Testis (tissue), 3 donors: ENCODE results near the gene POU4F1. TPM values are rescaled to one million over a fixed set of nuclear protein-coding genes. Genes with fewer than 3 reads are reported as not detected.

ENCODE experiments used
- DNase-seq: peaks from one replicate; pipeline ENCODE4 v3.0.0-alpha.2; 2019
- H3K27ac ChIP-seq, 2 donors: fragments of 200-600 bp; sonication (generic); one replicate each; pipeline ENCODE4 v1.5.1; 2019
- H3K27me3 ChIP-seq: fragments of 200-600 bp; sonication (generic); one replicate; pipeline ENCODE4 v1.5.1; 2019
- H3K36me3 ChIP-seq: fragments of 200-600 bp; sonication (generic); one replicate; pipeline ENCODE4 v1.5.1; 2017; ENCODE audit warnings: low read depth; ENCODE audit errors: missing control alignments
- H3K4me1 ChIP-seq: fragments of 200-600 bp; sonication (generic); one replicate; pipeline ENCODE4 v1.5.1; 2019
- H3K4me3 ChIP-seq, 2 donors: fragments of 200-600 bp; sonication (generic); one replicate each; pipeline ENCODE4 v1.5.1; 2017 to 2019
- H3K9me3 ChIP-seq: fragments of 200-600 bp; sonication (generic); one replicate; pipeline ENCODE4 v1.5.1; 2017
- POLR2A ChIP-seq: fragments of 450-650 bp; IDR thresholded peaks from one replicate; pipeline ENCODE4 v1.6.1; 2017; ENCODE audit warnings: antibody characterized with exemption, mild to moderate bottlenecking, moderate library complexity
- WGBS, 2 donors: methylation state at CpG; one replicate each; pipeline ENCODE4 v1.1.5; 2018; 5-methylcytosine and 5-hydroxymethylcytosine counted together
- intact Hi-C: fragments of 100-400 bp; cut with DNase I; formaldehyde crosslinking; loops from one replicate; pipeline ENCODE4 v1.15.1; 2023; ENCODE audit warnings: low total_unique reads
- polyA plus RNA-seq: library from polyadenylated mRNA; stranded (reverse); fragments of 350-450 nt; fragmentation: Illumina TruSeq; extraction: RNeasy Lipid Tissue Mini Kit (QIAGEN cat#74804); gene quantifications from one replicate; pipeline ENCODE4 v1.2.3, GENCODE V29; 2014; ENCODE audit warnings: low read depth, low replicate concordance; ENCODE audit not compliant: insufficient read depth
- total RNA-seq, 2 donors: library from RNA; depleted of rRNA; stranded (reverse); fragments of >200 nt; gene quantifications; one replicate each; pipeline ENCODE4 v1.2.3, GENCODE V29; 2016
- TF ChIP-seq, protein P1 (sequence below), 3 experiments: fragments of 450-650 bp in 2 of 3; fragments of 200-600 bp in 1 of 3; sonication (generic) in 1 of 3; IDR thresholded peaks; one replicate each; pipeline ENCODE4 v1.5.1; 2016 to 2019; ENCODE audit warnings: antibody characterized with exemption in 3 of 3, mild to moderate bottlenecking in 2 of 3, moderate library complexity in 1 of 3

The POU4F1 gene
- total and polyA plus RNA-seq, 3 donors from 2014 or later: 0.57 to 1.3 (median 1.2) TPM

DNA sequence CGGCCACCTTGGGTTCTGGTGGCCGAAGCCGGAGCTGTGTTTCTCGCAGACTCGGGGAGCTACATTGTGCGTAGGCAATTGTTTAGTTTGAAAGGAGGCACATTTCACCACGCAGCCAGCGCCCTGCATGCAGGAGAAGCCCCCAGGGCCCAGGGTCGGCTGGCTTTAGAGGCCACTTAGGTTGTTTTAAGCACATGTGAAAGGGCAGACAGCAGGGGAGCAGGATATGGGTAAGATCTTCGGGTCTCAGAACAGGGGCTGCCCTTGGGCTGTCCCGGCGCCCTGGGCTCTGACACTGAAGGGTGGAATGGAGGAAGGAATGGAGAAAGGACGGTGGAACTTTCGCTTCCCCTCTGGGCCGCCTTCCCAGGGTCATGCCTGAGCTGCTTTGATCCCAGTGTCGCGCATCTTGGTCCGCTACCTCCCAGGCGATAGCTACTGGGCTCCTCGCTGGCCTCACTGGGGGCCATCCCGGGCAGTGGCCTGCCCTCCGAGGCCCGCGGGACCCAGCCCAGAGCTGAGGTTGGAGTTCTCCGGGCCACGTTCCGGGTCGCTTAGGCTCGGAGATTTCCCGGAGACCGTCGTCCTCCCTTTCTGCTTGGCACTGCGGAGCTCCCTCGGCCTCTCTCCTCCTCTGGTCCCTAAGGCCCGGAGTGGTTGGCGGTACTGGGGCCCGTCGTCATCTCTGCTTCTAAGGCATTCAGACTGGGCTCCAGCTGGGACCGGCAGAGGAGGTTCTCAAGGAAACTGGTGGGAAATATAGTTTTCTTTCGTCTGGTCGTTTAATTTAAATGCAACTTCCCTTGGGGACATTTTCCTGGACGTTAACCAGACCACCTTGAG, 4.3 kb upstream of the POU4F1 start:
- no peak for TF ChIP-seq POLR2A
- TF ChIP-seq, protein P1, sequence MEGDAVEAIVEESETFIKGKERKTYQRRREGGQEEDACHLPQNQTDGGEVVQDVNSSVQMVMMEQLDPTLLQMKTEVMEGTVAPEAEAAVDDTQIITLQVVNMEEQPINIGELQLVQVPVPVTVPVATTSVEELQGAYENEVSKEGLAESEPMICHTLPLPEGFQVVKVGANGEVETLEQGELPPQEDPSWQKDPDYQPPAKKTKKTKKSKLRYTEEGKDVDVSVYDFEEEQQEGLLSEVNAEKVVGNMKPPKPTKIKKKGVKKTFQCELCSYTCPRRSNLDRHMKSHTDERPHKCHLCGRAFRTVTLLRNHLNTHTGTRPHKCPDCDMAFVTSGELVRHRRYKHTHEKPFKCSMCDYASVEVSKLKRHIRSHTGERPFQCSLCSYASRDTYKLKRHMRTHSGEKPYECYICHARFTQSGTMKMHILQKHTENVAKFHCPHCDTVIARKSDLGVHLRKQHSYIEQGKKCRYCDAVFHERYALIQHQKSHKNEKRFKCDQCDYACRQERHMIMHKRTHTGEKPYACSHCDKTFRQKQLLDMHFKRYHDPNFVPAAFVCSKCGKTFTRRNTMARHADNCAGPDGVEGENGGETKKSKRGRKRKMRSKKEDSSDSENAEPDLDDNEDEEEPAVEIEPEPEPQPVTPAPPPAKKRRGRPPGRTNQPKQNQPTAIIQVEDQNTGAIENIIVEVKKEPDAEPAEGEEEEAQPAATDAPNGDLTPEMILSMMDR (IDR thresholded peaks at IDR 0.05): no peak
- 14 to 17% methylated on average over 20 to 42 of the region's 42 CpGs for WGBS, 2 donors
- intact Hi-C loops: no loop called here
- H3K27ac ChIP-seq: no peak overlapping the region
- DNase-seq: no peak
- no peaks in the 10 kb centered on the region for H3K9me3 ChIP-seq
- no peaks in the 10 kb centered on the region for H3K27me3 ChIP-seq
- no peak overlapping the region for H3K4me3 ChIP-seq
- no peaks in the 10 kb centered on the region for H3K36me3 ChIP-seq
- H3K4me1 ChIP-seq: no peaks in the 10 kb centered on the region

DNA sequence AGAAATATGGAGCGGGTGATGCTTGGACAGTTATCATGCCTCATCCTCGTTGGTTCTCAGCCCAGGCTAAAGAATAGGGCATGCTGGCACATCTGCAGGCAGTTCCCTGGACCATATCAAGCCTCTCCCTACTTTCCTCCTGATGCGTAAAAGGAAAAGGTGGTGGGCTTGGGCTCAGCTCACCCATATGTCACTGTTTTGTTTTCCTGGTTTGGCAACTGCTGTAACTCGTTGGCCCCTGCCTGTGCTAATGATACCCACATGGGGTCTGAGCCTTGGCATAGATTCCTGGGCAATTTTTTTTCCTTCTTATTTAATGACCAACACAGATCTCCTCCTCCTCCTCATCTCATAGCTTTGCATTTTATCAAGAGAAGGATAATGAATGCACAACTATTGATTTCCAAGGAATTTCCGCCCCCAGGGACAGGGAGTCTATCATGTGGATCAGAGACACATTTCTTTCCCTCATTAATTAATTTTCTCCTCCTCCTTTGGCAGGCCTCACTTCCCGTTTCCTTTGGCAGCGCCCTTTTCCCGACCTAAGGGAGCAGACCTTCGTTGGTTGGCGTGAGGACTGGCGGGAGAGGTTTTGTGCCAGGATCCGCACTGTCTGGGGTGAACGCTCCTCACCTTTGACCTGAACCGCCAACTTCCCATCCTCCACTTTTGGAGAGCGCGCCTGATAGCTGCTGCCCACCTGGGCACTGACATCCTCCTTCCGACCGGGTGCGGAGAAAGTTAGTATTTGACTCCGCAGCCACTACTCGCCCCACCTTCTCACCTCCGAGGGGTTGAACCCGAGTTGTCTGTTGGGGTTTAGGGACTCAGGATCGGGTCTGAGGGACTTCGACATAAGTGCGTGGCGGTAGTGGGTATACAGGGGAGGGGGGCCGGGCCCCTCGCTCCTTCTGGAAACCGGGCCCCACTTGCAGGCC, 3.4 kb upstream of the POU4F1 start:
- Histone ChIP-seq H3K36me3 (no peaks in the 10 kb centered on the region), H3K27ac (no peak overlapping the region), H3K4me3 (no peak overlapping the region), H3K4me1 (no peaks in the 10 kb centered on the region), H3K9me3 (no peaks in the 10 kb centered on the region), H3K27me3 (no peaks in the 10 kb centered on the region)
- WGBS, 2 donors: 10 to 16% methylated on average over 19 to 30 of the region's 30 CpGs
- intact Hi-C loops: no loop called here
- DNase-seq: no peak
- TF ChIP-seq POLR2A: no peak
- TF ChIP-seq, protein P1 (IDR thresholded peaks at IDR 0.05): no peak

DNA sequence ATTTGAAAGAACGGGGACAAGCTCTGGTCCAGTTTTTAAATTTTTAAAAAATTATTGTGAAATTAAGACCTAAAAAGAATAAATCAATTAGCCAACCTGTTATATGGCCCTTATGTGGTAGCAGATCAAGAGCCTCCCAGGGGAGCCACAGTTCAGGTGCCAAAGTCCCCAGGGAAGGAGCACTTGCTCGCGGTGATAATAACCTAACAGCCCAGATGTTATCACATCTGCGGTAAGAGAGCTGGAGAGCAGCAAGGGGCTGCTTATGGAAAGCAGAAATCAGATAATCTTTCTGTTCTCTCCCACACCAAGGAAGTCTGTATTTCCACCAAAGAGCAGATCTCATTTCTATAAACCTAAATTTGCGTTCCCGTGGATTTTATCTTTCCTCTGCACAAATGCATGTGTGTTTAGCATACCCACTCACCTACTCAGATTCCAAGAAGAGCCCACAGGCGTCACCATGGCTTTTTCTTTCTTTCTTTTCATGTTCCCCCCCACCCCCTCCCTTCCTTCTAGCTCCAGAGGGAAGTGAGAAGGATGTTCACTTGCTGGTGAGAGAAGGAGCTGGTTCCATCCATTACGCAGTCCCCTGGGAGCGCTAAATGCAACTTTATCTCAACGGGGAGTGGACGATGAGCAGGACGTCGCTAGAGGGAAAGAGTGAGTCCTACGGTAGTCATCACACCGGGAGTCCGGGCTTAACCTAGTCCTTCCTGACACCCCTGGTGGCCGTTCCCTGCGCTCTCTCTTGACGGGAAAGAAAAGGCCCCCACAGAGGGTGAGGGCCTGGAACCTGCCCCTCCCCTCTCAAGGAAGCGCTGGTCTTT, 1.6 kb upstream of the POU4F1 start:
- Histone ChIP-seq H3K27ac (no peak overlapping the region), H3K36me3 (no peaks in the 10 kb centered on the region), H3K4me1 (no peaks in the 10 kb centered on the region), H3K9me3 (no peaks in the 10 kb centered on the region), H3K4me3 (no peak overlapping the region), H3K27me3 (peaks cover 5% of the 10 kb centered on the region)
- intact Hi-C loops: no loop called here
- no peak for DNase-seq
- TF ChIP-seq, protein P1 (IDR thresholded peaks at IDR 0.05): no peak
- no peak for TF ChIP-seq POLR2A
- 8 to 10% methylated on average over 8 to 20 of the region's 20 CpGs for WGBS, 2 donors

DNA sequence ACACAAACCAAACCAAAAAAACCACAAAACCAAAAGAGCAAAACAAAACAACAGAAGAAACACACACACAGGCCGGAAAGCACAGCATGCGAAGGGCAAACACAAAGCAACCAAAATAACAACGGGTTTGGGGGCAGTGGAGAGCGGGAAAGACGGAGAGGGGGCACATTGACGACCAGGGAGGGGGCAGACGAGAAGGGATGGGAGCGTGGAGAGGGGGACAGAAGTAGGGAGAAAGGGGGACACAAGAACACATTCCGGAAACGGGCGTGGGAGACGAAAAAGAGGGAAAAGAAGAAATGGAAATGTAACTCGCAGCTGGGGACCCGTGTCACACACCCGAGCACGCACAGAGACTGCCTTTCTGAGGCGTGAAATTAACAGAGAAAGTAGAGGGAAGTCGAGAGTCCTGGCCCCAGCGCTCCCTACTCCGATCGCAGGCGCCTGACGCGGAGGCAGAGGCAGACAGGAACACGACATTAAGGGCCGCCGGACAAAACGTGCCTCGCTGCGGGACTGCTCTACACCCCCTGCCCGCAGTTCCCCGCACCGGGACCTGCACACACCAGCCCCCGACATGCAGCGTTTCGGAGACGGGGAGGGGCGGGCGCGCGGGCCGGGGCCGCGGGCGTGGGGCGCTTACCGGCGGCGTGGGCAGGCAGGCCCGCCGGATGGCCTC, 652 bp downstream of the POU4F1 start:
- Histone ChIP-seq H3K4me1 (no peaks in the 10 kb centered on the region), H3K9me3 (no peaks in the 10 kb centered on the region), H3K36me3 (no peaks in the 10 kb centered on the region), H3K27me3 (peaks cover 8% of the 10 kb centered on the region), H3K27ac (no peak overlapping the region), H3K4me3 (peak overlapping the region; percentile 40 to 42)
- TF ChIP-seq, protein P1 (IDR thresholded peaks at IDR 0.05): no peak
- no peak for TF ChIP-seq POLR2A
- intact Hi-C loops: no loop called here
- DNase-seq: peak; percentile 32
- 1 to 3% methylated on average over 30 to 51 of the region's 51 CpGs for WGBS, 2 donors
